GM18951 (cell line): ENCODE results near the gene DDX1.

Source experiments
- POLR2A ChIP-seq: IDR thresholded peaks from 4 replicates; pipeline ENCODE4 v1.6.1; 2011; ENCODE audit warnings: mild to moderate bottlenecking; ENCODE audit not compliant: insufficient read length, insufficient read depth; ENCODE audit errors: extremely low read depth
- in situ Hi-C: fragments of 300-500 bp; cut with MboI; formaldehyde crosslinking; loops from one replicate; pipeline ENCODE4 v1.12.0; 2022; ENCODE audit warnings: low sequenced_read_pairs, mixed read lengths, inconsistent platforms; ENCODE audit not compliant: unreplicated experiment

The DDX1 gene

GRCh38 chr2:15556311-15556930 is 35.2 kb upstream of the DDX1 start:
- no peak for TF ChIP-seq POLR2A
- in situ Hi-C loops, result no loop called here

GRCh38 chr2:15557887-15558311 is 33.8 kb upstream of the DDX1 start:
- TF ChIP-seq POLR2A, result no peak
- in situ Hi-C loops, result no loop called here

- in situ Hi-C loops, result no loop called here
- no peak for TF ChIP-seq POLR2A
Measured at GRCh38 chr2:15559379-15560139, 32.1 kb upstream of the DDX1 start.

- no peak for TF ChIP-seq POLR2A
- in situ Hi-C loops, result no loop called here
Measured at GRCh38 chr2:15560140-15560987, 31.3 kb upstream of the DDX1 start.

GRCh38 chr2:15560988-15561573 is 30.6 kb upstream of the DDX1 start, which contains the start of gene NBAS:
TSS of gene NBAS (minus strand) at chr2:15561334. CDS start at chr2:15561304, 30 bp downstream.
- TF ChIP-seq POLR2A, result peak; percentile 76

GRCh38 chr2:15561574-15562344 is 29.9 kb upstream of the DDX1 start:
- TF ChIP-seq POLR2A, result no peak
- in situ Hi-C loops, result no loop called here

More at GRCh38 chr2:15560988-15561573, 30.6 kb upstream of the DDX1 start, which contains the start of gene NBAS:
- in situ Hi-C loops, result no loop called here

GRCh38 chr2:15562354-15563031 is 29.2 kb upstream of the DDX1 start:
- no peak for TF ChIP-seq POLR2A
- in situ Hi-C loops, result no loop called here

GRCh38 chr2:15563227-15564100 is 28.2 kb upstream of the DDX1 start:
- no peak for TF ChIP-seq POLR2A
- in situ Hi-C loops, result no loop called here

GRCh38 chr2:15565392-15565791 is 26.3 kb upstream of the DDX1 start:
- TF ChIP-seq POLR2A, result no peak
- in situ Hi-C loops, result no loop called here

- no peak for TF ChIP-seq POLR2A
- in situ Hi-C loops, result no loop called here
Measured at GRCh38 chr2:15565994-15566671, 25.5 kb upstream of the DDX1 start.
